CD4-positive, alpha-beta memory T cell (primary cell): Measurements from ENCODE around the gene GREM2. TPM values are rescaled to one million over a fixed set of nuclear protein-coding genes. Genes with fewer than 3 reads are reported as not detected.

Experiments
- CTCF ChIA-PET: fragments of 350-600 bp; sonication (Branson Sonifier 250); formaldehyde crosslinking; loops from one replicate; lab custom pipeline; 2021; ENCODE audit warnings: inconsistent platforms; ENCODE audit not compliant: partially characterized antibody; lab: Charles Lee
- POLR2A ChIA-PET: fragments of 350-600 bp; sonication (Branson Sonifier 250); formaldehyde crosslinking; loops from one replicate; lab custom pipeline; 2021; ENCODE audit not compliant: partially characterized antibody; lab: Charles Lee
- DNase-seq, 5 donors: peaks; one replicate each; pipeline versions ENCODE4 v3.0.0 to v3.0.0-alpha.2; 2020 to 2022; ENCODE audit warnings: mixed read lengths in 1 of 5
- H3K27ac ChIP-seq: one replicate; pipeline ENCODE4 v1.7.0; 2013; ENCODE audit warnings: low read depth, low read length
- H3K27me3 ChIP-seq: 2 replicates; pipeline ENCODE4 v1.7.0; 2013; ENCODE audit warnings: mild to moderate bottlenecking, low read length, moderate library complexity; ENCODE audit not compliant: insufficient read depth
- H3K36me3 ChIP-seq: 2 replicates; pipeline ENCODE4 v1.7.0; 2013; ENCODE audit warnings: mild to moderate bottlenecking, low read length, moderate library complexity; ENCODE audit not compliant: insufficient read depth
- H3K4me1 ChIP-seq: 2 replicates; pipeline ENCODE4 v1.7.0; 2013; ENCODE audit warnings: mild to moderate bottlenecking, low read length, moderate library complexity; ENCODE audit not compliant: insufficient read depth
- H3K4me3 ChIP-seq, 2 donors: one replicate each; pipeline ENCODE4 v1.7.0; 2013; ENCODE audit warnings: low read length in 2 of 2, mild to moderate bottlenecking in 1 of 2
- H3K9me3 ChIP-seq, 2 donors: one replicate each; pipeline ENCODE4 v1.7.0; 2013; ENCODE audit warnings: low read length in 2 of 2, control low read depth in 1 of 2; ENCODE audit not compliant: control insufficient read depth in 1 of 2
- H3K27ac Mint-ChIP-seq, 7 donors: one replicate each; pipeline ENCODE4 v1.8.0; 2020 to 2021; ENCODE audit warnings: mixed read lengths in 7 of 7, mild to moderate bottlenecking in 6 of 7, inconsistent platforms in 3 of 7, moderate library complexity in 3 of 7
- H3K27me3 Mint-ChIP-seq, 2 donors: one replicate each; pipeline ENCODE4 v1.8.0; 2020 to 2021; ENCODE audit warnings: mixed read lengths in 2 of 2
- H3K36me3 Mint-ChIP-seq, 2 donors: one replicate each; pipeline ENCODE4 v1.8.0; 2020 to 2021; ENCODE audit warnings: mixed read lengths in 2 of 2, inconsistent platforms in 1 of 2, mild to moderate bottlenecking in 1 of 2
- H3K4me1 Mint-ChIP-seq, 4 donors: one replicate each; pipeline ENCODE4 v1.8.0; 2020 to 2021; ENCODE audit warnings: mixed read lengths in 4 of 4, mild to moderate bottlenecking in 1 of 4
- H3K4me3 Mint-ChIP-seq, 8 donors: one replicate each; pipeline ENCODE4 v1.8.0; 2020 to 2021; ENCODE audit warnings: mixed read lengths in 8 of 8, mild to moderate bottlenecking in 7 of 8, moderate library complexity in 6 of 8, inconsistent platforms in 3 of 8
- H3K9me3 Mint-ChIP-seq, 8 donors: one replicate each; pipeline ENCODE4 v1.8.0; 2020 to 2021; ENCODE audit warnings: mixed read lengths in 8 of 8, mild to moderate bottlenecking in 5 of 8, inconsistent platforms in 3 of 8, moderate library complexity in 1 of 8
- intact Hi-C: fragments of 100-400 bp; cut with micrococcal nuclease; formaldehyde crosslinking; loops from one replicate; pipeline ENCODE4 v1.15.1; 2023
- polyA plus RNA-seq, 2 donors: library from polyadenylated mRNA; unstranded; fragments of 300-500 nt; fragmentation: Illumina TruSeq; gene quantifications; one replicate each; pipeline ENCODE4 v1.2.3, GENCODE V29; 2021
- total RNA-seq, 2 experiments: library from RNA; stranded (reverse); gene quantifications; one replicate each; pipeline ENCODE4 v1.2.3, GENCODE V29; 2021

GREM2 gene
- total and polyA plus RNA-seq, 4 experiments from 2014 or later: 1.6 to 2.5 (median 1.9) TPM

GRCh38 chr1:240464099-240464498, 147.9 kb downstream of the GREM2 start:
- intact Hi-C loops: no loop called here
- Mint-ChIP-seq H3K27ac (no peak overlapping the region), H3K36me3 (no peaks in the 10 kb centered on the region), H3K4me3 (no peak overlapping the region), H3K4me1 (peaks cover 7 to 15% (median 12%) of the 10 kb centered on the region in 4 donors), H3K27me3 (peaks cover 0 to 1% of the 10 kb centered on the region in 2 donors), H3K9me3 (peaks cover 0 to 2% (median 0%) of the 10 kb centered on the region in 8 donors)
- Histone ChIP-seq H3K4me3 (no peak overlapping the region), H3K27ac (no peak overlapping the region), H3K27me3 (no peaks in the 10 kb centered on the region), H3K36me3 (no peaks in the 10 kb centered on the region), H3K4me1 (no peaks in the 10 kb centered on the region), H3K9me3 (no peaks in the 10 kb centered on the region)
- DNase-seq: no peak
- CTCF ChIA-PET: interaction anchor here (1.3 kb wide), 1 partner anchor 145 kb away, joined by 3 read pairs; no protein-coding TSS in a partner anchor
- POLR2A ChIA-PET: no interaction called here

- H3K36me3 ChIP-seq: no peaks in the 10 kb centered on the region
- POLR2A ChIA-PET: no interaction called here
- H3K4me1 ChIP-seq: no peaks in the 10 kb centered on the region
- Mint-ChIP-seq H3K4me3 (no peak overlapping the region), H3K27me3 (peaks cover 0 to 1% of the 10 kb centered on the region in 2 donors), H3K36me3 (no peaks in the 10 kb centered on the region), H3K27ac (no peak overlapping the region), H3K4me1 (peaks cover 7 to 15% (median 12%) of the 10 kb centered on the region in 4 donors), H3K9me3 (peaks cover 0 to 2% (median 0%) of the 10 kb centered on the region in 8 donors)
- H3K27ac ChIP-seq: no peak overlapping the region
- H3K27me3 ChIP-seq: no peaks in the 10 kb centered on the region
- no peak for DNase-seq
- intact Hi-C loops: no loop called here
- no peaks in the 10 kb centered on the region for H3K9me3 ChIP-seq
- H3K4me3 ChIP-seq: no peak overlapping the region
- CTCF ChIA-PET: interaction anchor here (1.3 kb wide), 1 partner anchor 146 kb away, joined by 3 read pairs; no protein-coding TSS in a partner anchor
Observed at GRCh38 chr1:240462766-240463395, 149.1 kb downstream of the GREM2 start.

- Histone ChIP-seq H3K9me3 (no peaks in the 10 kb centered on the region), H3K27me3 (no peaks in the 10 kb centered on the region), H3K27ac (no peak overlapping the region), H3K4me3 (no peak overlapping the region), H3K4me1 (no peaks in the 10 kb centered on the region), H3K36me3 (no peaks in the 10 kb centered on the region)
- ChIA-PET POLR2A (no interaction called here), CTCF (no interaction called here)
- DNase-seq: no peak
- H3K4me1 Mint-ChIP-seq: peaks cover 7 to 15% (median 12%) of the 10 kb centered on the region in 4 donors
- H3K9me3 Mint-ChIP-seq: peaks cover 0 to 2% (median 0%) of the 10 kb centered on the region in 8 donors
- H3K27me3 Mint-ChIP-seq: no peaks in the 10 kb centered on the region
- H3K36me3 Mint-ChIP-seq: no peaks in the 10 kb centered on the region
- no peak overlapping the region for H3K4me3 Mint-ChIP-seq
- no peak overlapping the region for H3K27ac Mint-ChIP-seq
- intact Hi-C loops: no loop called here
Observed at GRCh38 chr1:240462277-240462676, 149.7 kb downstream of the GREM2 start.

GRCh38 chr1:240457203-240457602, 154.8 kb downstream of the GREM2 start:
- POLR2A ChIA-PET: no interaction called here
- no peak overlapping the region for H3K27ac Mint-ChIP-seq

GRCh38 chr1:240455228-240455821, 156.6 kb downstream of the GREM2 start:
- H3K4me3 ChIP-seq: no peak overlapping the region
- ChIA-PET POLR2A (interaction anchor here (1.6 kb wide), 1 partner anchor 153 kb away, joined by 5 read pairs; no protein-coding TSS in a partner anchor), CTCF (interaction anchor here (0.7 to 5.3 kb wide), 7 partner anchors 10 to 236 kb away, joined by 3 to 35 read pairs (median 6); partner anchors contain the start of gene GREM2)
- peaks cover 0 to 2% (median 0%) of the 10 kb centered on the region in 8 donors for H3K9me3 Mint-ChIP-seq
- H3K4me1 ChIP-seq: no peaks in the 10 kb centered on the region
- no peak overlapping the region for H3K4me3 Mint-ChIP-seq
- intact Hi-C loops: loop anchor here (1.0 kb wide), 1 partner anchor 153 kb away; no protein-coding TSS in a partner anchor
- no peaks in the 10 kb centered on the region for H3K27me3 ChIP-seq
- H3K4me1 Mint-ChIP-seq: no peaks in the 10 kb centered on the region
- H3K27ac Mint-ChIP-seq: no peak overlapping the region
- H3K36me3 ChIP-seq: no peaks in the 10 kb centered on the region
- DNase-seq: peak in 4 of 5 donors; percentile 30 to 53 (median 36)
- no peaks in the 10 kb centered on the region for H3K27me3 Mint-ChIP-seq
- H3K27ac ChIP-seq: no peak overlapping the region
- H3K9me3 ChIP-seq: no peaks in the 10 kb centered on the region
- H3K36me3 Mint-ChIP-seq: no peaks in the 10 kb centered on the region

More at GRCh38 chr1:240457203-240457602, 154.8 kb downstream of the GREM2 start:
- Histone ChIP-seq H3K4me1 (no peaks in the 10 kb centered on the region), H3K36me3 (no peaks in the 10 kb centered on the region), H3K27me3 (no peaks in the 10 kb centered on the region), H3K4me3 (no peak overlapping the region), H3K9me3 (no peaks in the 10 kb centered on the region), H3K27ac (no peak overlapping the region)
- DNase-seq: no peak
- Mint-ChIP-seq H3K4me1 (no peaks in the 10 kb centered on the region), H3K4me3 (no peak overlapping the region), H3K9me3 (peaks cover 0 to 2% (median 0%) of the 10 kb centered on the region in 8 donors), H3K36me3 (no peaks in the 10 kb centered on the region), H3K27me3 (no peaks in the 10 kb centered on the region)
- CTCF ChIA-PET: interaction anchor here (0.7 to 5.3 kb wide), 5 partner anchors 25 to 235 kb away, joined by 3 to 35 read pairs (median 12); partner anchors contain the start of gene GREM2
- intact Hi-C loops: no loop called here

- POLR2A ChIA-PET: no interaction called here
- Mint-ChIP-seq H3K27me3 (peaks cover 1 to 2% of the 10 kb centered on the region in 2 donors), H3K9me3 (peaks cover 0 to 4% (median 0%) of the 10 kb centered on the region in 8 donors), H3K4me1 (no peaks in the 10 kb centered on the region), H3K36me3 (no peaks in the 10 kb centered on the region), H3K27ac (no peak overlapping the region), H3K4me3 (no peak overlapping the region)
- intact Hi-C loops: no loop called here
- Histone ChIP-seq H3K9me3 (no peaks in the 10 kb centered on the region), H3K4me3 (no peak overlapping the region), H3K4me1 (no peaks in the 10 kb centered on the region), H3K27me3 (no peaks in the 10 kb centered on the region), H3K36me3 (no peaks in the 10 kb centered on the region), H3K27ac (no peak overlapping the region)
- CTCF ChIA-PET: no interaction called here
- DNase-seq: no peak
Observed at GRCh38 chr1:240445369-240445768, 166.6 kb downstream of the GREM2 start.

- Mint-ChIP-seq H3K27ac (no peak overlapping the region), H3K36me3 (no peaks in the 10 kb centered on the region), H3K4me1 (no peaks in the 10 kb centered on the region), H3K9me3 (peaks cover 0 to 4% (median 0%) of the 10 kb centered on the region in 8 donors), H3K27me3 (no peaks in the 10 kb centered on the region), H3K4me3 (no peak overlapping the region)
- ChIA-PET CTCF (no interaction called here), POLR2A (no interaction called here)
- Histone ChIP-seq H3K4me3 (no peak overlapping the region), H3K4me1 (no peaks in the 10 kb centered on the region), H3K9me3 (no peaks in the 10 kb centered on the region), H3K36me3 (no peaks in the 10 kb centered on the region), H3K27me3 (no peaks in the 10 kb centered on the region), H3K27ac (no peak overlapping the region)
- intact Hi-C loops: no loop called here
- DNase-seq: no peak
Observed at GRCh38 chr1:240441669-240442068, 170.3 kb downstream of the GREM2 start.
